PFSK-1 (cell line): ENCODE data around the gene CABP4. TPM values are rescaled to one million over a fixed set of nuclear protein-coding genes. Genes with fewer than 3 reads are reported as not detected.

Experiments
- FOXP2 ChIP-seq: optimal IDR thresholded peaks from 2 replicates; pipeline ENCODE3; 2011; ENCODE audit warnings: borderline replicate concordance, control low read depth, inconsistent platforms; ENCODE audit not compliant: insufficient read depth; ENCODE audit errors: extremely low read length, extremely low read depth
- POLR2AphosphoS5 ChIP-seq: IDR thresholded peaks from 2 replicates; pipeline ENCODE4 v1.6.1; 2012; ENCODE audit warnings: low read depth, mild to moderate bottlenecking, control low read depth, low read length, moderate library complexity
- REST ChIP-seq, 2 experiments: IDR thresholded peaks; 2 replicates each; pipeline versions ENCODE4 v1.6.1 to v1.8.0; 2011 to 2012; ENCODE audit warnings: low read depth in 2 of 2, low read length in 2 of 2, control low read depth in 1 of 2, inconsistent platforms in 1 of 2, mild to moderate bottlenecking in 1 of 2, moderate library complexity in 1 of 2; ENCODE audit not compliant: insufficient read depth in 1 of 2
- SIN3A ChIP-seq: IDR thresholded peaks from 2 replicates; pipeline ENCODE4 v1.6.1; 2012; ENCODE audit warnings: mild to moderate bottlenecking, low read length, moderate library complexity, borderline replicate concordance; ENCODE audit not compliant: insufficient read depth
- TAF1 ChIP-seq: IDR thresholded peaks from 2 replicates; pipeline ENCODE4 v1.6.1; 2012; ENCODE audit warnings: low read length, control low read depth, borderline replicate concordance; ENCODE audit not compliant: insufficient read depth
- polyA plus RNA-seq: library from polyadenylated mRNA; unstranded; fragments of >200 nt; gene quantifications from one replicate; pipeline ENCODE4 v1.2.1, GENCODE V29; 2012; ENCODE audit warnings: low read depth, missing spikeins; ENCODE audit not compliant: insufficient read length

CABP4 gene
- 1.2 TPM for polyA plus RNA-seq

GRCh38 chr11:67455054-67455453 is at the start of gene CABP4:
Gene CABP4, plus strand, starts transcription at chr11:67455354. Its CDS starts 70 bp downstream, at chr11:67455424.
- no peak for TF ChIP-seq TAF1
- TF ChIP-seq POLR2AphosphoS5, result no peak

DNA sequence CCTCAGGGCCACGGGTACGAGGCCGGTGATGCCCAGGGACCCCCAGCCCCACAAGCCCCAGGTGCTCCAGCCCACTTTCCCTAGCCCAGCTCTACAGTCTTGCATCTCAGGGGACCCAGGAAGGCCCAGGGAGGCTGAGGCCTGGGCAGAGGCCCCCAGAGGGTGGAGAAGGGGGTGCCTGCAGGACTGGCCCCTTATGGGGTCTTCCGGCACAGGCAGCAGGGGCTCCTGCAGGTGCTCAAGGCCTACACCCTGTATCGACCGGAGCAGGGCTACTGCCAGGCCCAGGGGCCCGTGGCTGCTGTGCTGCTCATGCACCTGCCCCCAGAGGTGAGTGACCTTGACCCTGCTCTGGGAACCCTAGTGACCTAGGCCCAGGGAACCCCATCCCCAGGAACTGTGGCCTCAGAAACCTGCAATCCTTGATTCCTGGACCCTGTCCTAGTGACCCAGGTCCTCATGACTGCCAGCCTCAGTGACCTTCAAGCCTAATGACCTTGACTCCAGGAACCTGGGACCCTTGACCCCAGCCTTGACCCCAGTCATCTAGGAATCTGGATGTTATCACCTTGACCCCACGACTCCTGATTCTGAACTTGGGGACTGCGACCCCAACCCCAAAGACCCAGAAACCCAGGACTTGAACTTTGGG is 49.3 kb upstream of the CABP4 start:
- no peak for TF ChIP-seq TAF1
- no peak for TF ChIP-seq REST (IDR thresholded peaks at IDR 0.05; ENCODE audit: insufficient read depth in 1 of 2, low read depth in 2 of 2, low read length in 2 of 2)
- TF ChIP-seq FOXP2, result no peak
- no peak for TF ChIP-seq POLR2AphosphoS5
- TF ChIP-seq SIN3A, result no peak

DNA sequence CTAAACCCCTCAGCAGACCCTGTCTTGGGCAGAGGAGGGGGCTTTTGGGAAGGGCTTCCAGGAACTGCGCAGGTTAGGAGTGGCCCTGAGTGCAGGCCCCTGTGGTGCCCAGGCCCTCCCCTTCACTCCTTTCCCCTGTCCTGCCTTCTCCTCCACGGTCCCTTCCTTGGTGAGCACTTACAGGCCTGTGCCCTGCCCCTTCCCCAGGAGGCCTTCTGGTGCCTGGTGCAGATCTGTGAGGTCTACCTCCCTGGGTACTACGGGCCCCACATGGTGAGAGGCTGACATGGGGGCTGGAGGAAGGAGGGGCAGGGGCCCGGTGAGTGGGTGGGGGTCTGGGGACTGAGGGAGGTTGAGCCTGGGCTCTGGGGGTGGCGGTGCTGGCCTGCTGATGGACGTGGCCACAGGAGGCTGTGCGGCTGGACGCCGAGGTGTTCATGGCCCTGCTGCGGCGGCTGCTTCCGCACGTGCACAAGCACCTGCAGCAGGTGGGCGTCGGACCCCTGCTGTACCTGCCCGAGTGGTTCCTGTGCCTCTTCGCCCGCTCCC is 48.7 kb upstream of the CABP4 start:
- TF ChIP-seq POLR2AphosphoS5, result no peak

- no peak for TF ChIP-seq FOXP2
- TF ChIP-seq POLR2AphosphoS5, result no peak
- no peak for TF ChIP-seq REST (IDR thresholded peaks at IDR 0.05; ENCODE audit: insufficient read depth in 1 of 2, low read depth in 2 of 2, low read length in 2 of 2)
- no peak for TF ChIP-seq SIN3A
These were observed 48.0 kb upstream of the CABP4 start for GRCh38 chr11:67406969-67407687.

GRCh38 chr11:67407688-67408163 is 47.4 kb upstream of the CABP4 start:
- TF ChIP-seq POLR2AphosphoS5 (no peak), FOXP2 (no peak), TAF1 (no peak), SIN3A (no peak), REST (IDR thresholded peaks at IDR 0.05; ENCODE audit: insufficient read depth in 1 of 2, low read depth in 2 of 2, low read length in 2 of 2) (no peak)
